ENCODE results near the gene JPH4.

The JPH4 gene

GRCh38 chr14:23621932-23622730 lies 43.5 kb upstream of the JPH4 start:
- in situ Hi-C loops (cut with MboI; ENCODE audit: low pct_unique_long_range_greater_than_20kb, low sequenced_read_pairs, unreplicated experiment): no loop called here
- no peak for DNase-seq (ENCODE audit: low spot score)
- no peak for TF ChIP-seq CTCF (IDR thresholded peaks at IDR 0.05; ENCODE audit: extremely low read depth, insufficient read depth, missing control alignments)

- no peak for TF ChIP-seq CTCF (IDR thresholded peaks at IDR 0.05; ENCODE audit: extremely low read depth, insufficient read depth, missing control alignments)
- no peak for DNase-seq (ENCODE audit: low spot score)
- in situ Hi-C loops (cut with MboI; ENCODE audit: low pct_unique_long_range_greater_than_20kb, low sequenced_read_pairs, unreplicated experiment): no loop called here
Observed at GRCh38 chr14:23621204-23621931, 42.8 kb upstream of the JPH4 start.

GRCh38 chr14:23620177-23620702 lies 41.6 kb upstream of the JPH4 start:
- in situ Hi-C loops (cut with MboI; ENCODE audit: low pct_unique_long_range_greater_than_20kb, low sequenced_read_pairs, unreplicated experiment): no loop called here
- DNase-seq (ENCODE audit: low spot score): no peak
- TF ChIP-seq CTCF (IDR thresholded peaks at IDR 0.05; ENCODE audit: extremely low read depth, insufficient read depth, missing control alignments): no peak

- no peak for TF ChIP-seq CTCF (IDR thresholded peaks at IDR 0.05; ENCODE audit: extremely low read depth, insufficient read depth, missing control alignments)
- in situ Hi-C loops (cut with MboI; ENCODE audit: low pct_unique_long_range_greater_than_20kb, low sequenced_read_pairs, unreplicated experiment): no loop called here
- DNase-seq (ENCODE audit: low spot score): no peak
Observed at GRCh38 chr14:23618415-23618988, 39.9 kb upstream of the JPH4 start.

- TF ChIP-seq CTCF (IDR thresholded peaks at IDR 0.05; ENCODE audit: extremely low read depth, insufficient read depth, missing control alignments): no peak
- in situ Hi-C loops (cut with MboI; ENCODE audit: low pct_unique_long_range_greater_than_20kb, low sequenced_read_pairs, unreplicated experiment): no loop called here
- DNase-seq (ENCODE audit: low spot score): no peak
Observed at GRCh38 chr14:23617539-23617938, 38.9 kb upstream of the JPH4 start.

GRCh38 chr14:23615856-23616255 lies 37.3 kb upstream of the JPH4 start:
- in situ Hi-C loops (cut with MboI; ENCODE audit: low pct_unique_long_range_greater_than_20kb, low sequenced_read_pairs, unreplicated experiment): no loop called here
- TF ChIP-seq CTCF (IDR thresholded peaks at IDR 0.05; ENCODE audit: extremely low read depth, insufficient read depth, missing control alignments): no peak
- DNase-seq (ENCODE audit: low spot score): no peak

Measured in GM13977 (cell line).